PC-3 (cell line): ENCODE measurements around the gene CNMD. TPM values are rescaled to one million over a fixed set of nuclear protein-coding genes. Genes with fewer than 3 reads are reported as not detected.
A peak's percentile ranks its signal among the peaks of the same experiment; 100 is the strongest.

Experiments
- ATAC-seq: fragments of 200-7000 bp; cut with Tn5 transposase; 2 replicates; pipeline ENCODE4 v1.9.1; 2020; ENCODE audit warnings: mild to moderate bottlenecking, moderate library complexity
- BruUV-seq: library from RNA; stranded (reverse); fragments of 400-500 nt; replicated peaks from 2 replicates; lab custom pipeline; 2021; lab: Mats Ljungman, UMichigan
- CTCF ChIA-PET: fragments of 300-600 bp; sonication (Branson Sonifier 250); formaldehyde crosslinking; loops from one replicate; lab custom pipeline; 2022; ENCODE audit warnings: antibody characterized with exemption; lab: Charles Lee
- POLR2A ChIA-PET: fragments of 300-600 bp; sonication (Branson Sonifier 250); formaldehyde crosslinking; loops from one replicate; lab custom pipeline; 2022; ENCODE audit warnings: antibody characterized with exemption; ENCODE audit not compliant: unreplicated experiment; lab: Charles Lee
- DNase-seq: peaks from one replicate; pipeline ENCODE4 v3.0.0-alpha.2; 2015
- H2AFZ ChIP-seq: fragments of 300-600 bp; sonication (generic); 2 replicates; pipeline ENCODE4 v1.6.0; 2016; ENCODE audit warnings: antibody characterized with exemption, low read length
- H3F3A ChIP-seq: fragments of 300-600 bp; sonication (generic); one replicate; pipeline ENCODE4 v1.6.0; 2017; ENCODE audit warnings: antibody characterized with exemption, low read length, control low read depth, mild to moderate bottlenecking; ENCODE audit not compliant: unreplicated experiment
- H3K27ac ChIP-seq: fragments of 300-600 bp; sonication (generic); 2 replicates; pipeline ENCODE4 v1.5.1; 2016; ENCODE audit warnings: mild to moderate bottlenecking, low read length
- H3K27me3 ChIP-seq: fragments of 300-600 bp; sonication (generic); 2 replicates; pipeline ENCODE4 v1.6.1; 2016; ENCODE audit warnings: low read length, mixed read lengths
- H3K36me3 ChIP-seq: fragments of 300-600 bp; sonication (generic); 2 replicates; pipeline ENCODE4 v1.6.1; 2016; ENCODE audit warnings: low read depth, mixed run types, low read length, mixed read lengths
- H3K4me1 ChIP-seq: fragments of 300-600 bp; sonication (generic); 2 replicates; pipeline ENCODE4 v1.5.1; 2016; ENCODE audit warnings: low read length; ENCODE audit not compliant: insufficient read depth
- H3K4me2 ChIP-seq: fragments of 300-600 bp; sonication (generic); 2 replicates; pipeline ENCODE4 v1.6.0; 2016; ENCODE audit warnings: low read length
- H3K4me3 ChIP-seq: fragments of 300-600 bp; sonication (generic); 2 replicates; pipeline ENCODE4 v1.5.1; 2016; ENCODE audit warnings: mild to moderate bottlenecking, low read length, mixed read lengths
- H3K79me2 ChIP-seq: fragments of 300-600 bp; sonication (generic); 2 replicates; pipeline ENCODE4 v1.6.1; 2017; ENCODE audit warnings: low read length, mixed read lengths
- H3K9ac ChIP-seq: fragments of 300-600 bp; sonication (generic); 2 replicates; pipeline ENCODE4 v1.6.0; 2016; ENCODE audit warnings: mild to moderate bottlenecking, low read length
- H3K9me2 ChIP-seq: fragments of 300-600 bp; sonication (generic); replicated peaks from 2 replicates; pipeline ENCODE4 v1.6.1; 2016; ENCODE audit warnings: mixed run types, low read length, mixed read lengths
- H3K9me3 ChIP-seq: fragments of 300-600 bp; sonication (generic); 2 replicates; pipeline ENCODE4 v1.6.1; 2016; ENCODE audit warnings: low read length, mixed read lengths
- H4K20me1 ChIP-seq: fragments of 300-600 bp; sonication (generic); 2 replicates; pipeline ENCODE4 v1.6.1; 2016; ENCODE audit warnings: low read length, mixed read lengths
- EZH2 ChIP-seq: fragments of 300-600 bp; sonication (generic); IDR thresholded peaks from one replicate; pipeline ENCODE4 v1.6.1; 2017; ENCODE audit warnings: antibody characterized with exemption, mild to moderate bottlenecking, low read length; ENCODE audit not compliant: unreplicated experiment
- EZH2phosphoT487 ChIP-seq: fragments of 300-600 bp; sonication (generic); IDR thresholded peaks from 2 replicates; pipeline ENCODE4 v1.6.1; 2018; ENCODE audit warnings: mild to moderate bottlenecking, antibody characterized with exemption, low read length, borderline replicate concordance
- intact Hi-C: fragments of 100-400 bp; cut with micrococcal nuclease; formaldehyde crosslinking; loops from 2 replicates; pipeline ENCODE4 v1.9.0; 2023
- total RNA-seq: library from RNA; depleted of rRNA; stranded (reverse); fragments of >200 nt; gene quantifications from 2 replicates; pipeline ENCODE4 v1.2.3, GENCODE V29; 2014
- TF ChIP-seq, protein P1 (sequence below): fragments of 300-600 bp; sonication (generic); conservative IDR thresholded peaks from 2 replicates; pipeline ENCODE4 v1.5.1; 2017; ENCODE audit warnings: antibody characterized with exemption, low read depth, mild to moderate bottlenecking, low read length

Gene CNMD
- total RNA-seq, 1 experiment from 2014 or later: not detected

DNA sequence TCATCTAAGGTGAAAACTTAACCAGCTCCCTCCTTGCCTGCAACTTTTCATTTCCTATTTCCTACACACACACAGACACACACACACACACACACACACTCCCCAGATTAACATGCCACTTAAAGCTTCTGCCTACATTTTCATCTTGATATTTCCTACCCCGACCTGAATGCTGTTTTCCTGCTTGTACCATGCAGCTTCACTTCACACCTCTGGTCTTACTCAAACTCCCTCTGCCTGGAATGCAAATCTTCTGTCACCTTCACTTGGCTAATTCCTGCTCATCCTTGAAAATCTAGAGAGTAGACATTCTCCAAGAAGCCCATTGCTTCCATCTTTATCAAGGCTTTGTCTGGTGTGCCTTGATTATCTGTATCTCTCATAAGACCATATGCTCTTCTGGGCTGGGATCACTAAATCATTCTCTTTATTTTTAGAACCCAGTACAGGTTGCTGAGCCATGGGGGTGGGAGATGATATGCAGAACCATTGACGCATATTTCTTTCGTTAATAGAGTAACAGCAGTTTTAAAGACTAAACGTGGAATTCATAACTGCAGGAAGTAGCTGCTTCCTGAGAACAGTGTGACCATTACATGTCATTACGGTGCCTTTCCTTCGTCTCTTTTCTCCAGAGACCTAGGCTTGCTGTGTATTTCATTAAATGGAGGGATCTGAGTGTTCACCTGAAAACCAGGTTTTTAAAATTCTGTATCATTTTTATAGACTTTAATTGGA lies 37.7 kb downstream of the CNMD start:
- ATAC-seq (no peak), DNase-seq (no peak)
- ChIA-PET POLR2A (no interaction called here), CTCF (no interaction called here)
- Histone ChIP-seq H3K79me2 (no peaks in the 10 kb centered on the region), H3K27me3 (no peaks in the 10 kb centered on the region), H3K36me3 (no peaks in the 10 kb centered on the region), H3K9me3 (no peaks in the 10 kb centered on the region), H3K9ac (no peak overlapping the region), H2AFZ (no peak overlapping the region), H3F3A (no peaks in the 10 kb centered on the region), H3K9me2 (no peaks in the 10 kb centered on the region), H3K4me2 (no peak overlapping the region), H3K4me1 (no peaks in the 10 kb centered on the region), H4K20me1 (no peaks in the 10 kb centered on the region), H3K4me3 (no peak overlapping the region), H3K27ac (no peak overlapping the region)
- TF ChIP-seq, protein P1, sequence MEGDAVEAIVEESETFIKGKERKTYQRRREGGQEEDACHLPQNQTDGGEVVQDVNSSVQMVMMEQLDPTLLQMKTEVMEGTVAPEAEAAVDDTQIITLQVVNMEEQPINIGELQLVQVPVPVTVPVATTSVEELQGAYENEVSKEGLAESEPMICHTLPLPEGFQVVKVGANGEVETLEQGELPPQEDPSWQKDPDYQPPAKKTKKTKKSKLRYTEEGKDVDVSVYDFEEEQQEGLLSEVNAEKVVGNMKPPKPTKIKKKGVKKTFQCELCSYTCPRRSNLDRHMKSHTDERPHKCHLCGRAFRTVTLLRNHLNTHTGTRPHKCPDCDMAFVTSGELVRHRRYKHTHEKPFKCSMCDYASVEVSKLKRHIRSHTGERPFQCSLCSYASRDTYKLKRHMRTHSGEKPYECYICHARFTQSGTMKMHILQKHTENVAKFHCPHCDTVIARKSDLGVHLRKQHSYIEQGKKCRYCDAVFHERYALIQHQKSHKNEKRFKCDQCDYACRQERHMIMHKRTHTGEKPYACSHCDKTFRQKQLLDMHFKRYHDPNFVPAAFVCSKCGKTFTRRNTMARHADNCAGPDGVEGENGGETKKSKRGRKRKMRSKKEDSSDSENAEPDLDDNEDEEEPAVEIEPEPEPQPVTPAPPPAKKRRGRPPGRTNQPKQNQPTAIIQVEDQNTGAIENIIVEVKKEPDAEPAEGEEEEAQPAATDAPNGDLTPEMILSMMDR: no peak
- TF ChIP-seq EZH2 (no peak), EZH2phosphoT487 (no peak)
- no TSS peak for BruUV-seq
- intact Hi-C loops: no loop called here

DNA sequence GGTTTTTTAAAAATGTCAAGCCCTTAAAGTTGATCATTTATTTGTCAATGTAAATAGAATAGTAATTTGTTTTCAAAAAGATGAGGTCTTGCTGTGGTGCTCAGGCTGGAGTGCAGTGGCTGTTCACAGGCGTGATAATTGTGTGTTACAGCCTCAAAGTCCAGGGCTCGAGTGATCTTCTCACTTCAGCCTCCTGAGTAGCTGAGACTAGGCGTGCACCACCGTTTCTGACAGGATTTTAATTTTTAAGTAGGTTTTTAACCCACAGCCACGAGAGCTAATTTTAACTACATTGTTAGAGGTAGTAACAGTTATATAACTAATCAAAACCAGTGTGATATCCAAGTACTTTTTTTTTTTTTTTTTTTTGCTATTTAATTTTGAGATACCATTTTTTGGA lies 43.1 kb downstream of the CNMD start:
- intact Hi-C loops: no loop called here
- DNase-seq: no peak
- POLR2A ChIA-PET: no interaction called here
- Histone ChIP-seq H2AFZ (no peak overlapping the region), H3K4me2 (no peak overlapping the region), H3K9me3 (no peaks in the 10 kb centered on the region), H3K4me1 (no peaks in the 10 kb centered on the region), H3K9me2 (no peaks in the 10 kb centered on the region), H4K20me1 (no peaks in the 10 kb centered on the region), H3F3A (no peaks in the 10 kb centered on the region), H3K9ac (no peak overlapping the region), H3K27me3 (no peaks in the 10 kb centered on the region), H3K36me3 (no peaks in the 10 kb centered on the region), H3K27ac (no peak overlapping the region), H3K79me2 (no peaks in the 10 kb centered on the region), H3K4me3 (no peak overlapping the region)
- BruUV-seq: no TSS peak
- TF ChIP-seq, protein P1: no peak
- TF ChIP-seq EZH2phosphoT487 (no peak), EZH2 (no peak)
- CTCF ChIA-PET: no interaction called here
- ATAC-seq: no peak

DNA sequence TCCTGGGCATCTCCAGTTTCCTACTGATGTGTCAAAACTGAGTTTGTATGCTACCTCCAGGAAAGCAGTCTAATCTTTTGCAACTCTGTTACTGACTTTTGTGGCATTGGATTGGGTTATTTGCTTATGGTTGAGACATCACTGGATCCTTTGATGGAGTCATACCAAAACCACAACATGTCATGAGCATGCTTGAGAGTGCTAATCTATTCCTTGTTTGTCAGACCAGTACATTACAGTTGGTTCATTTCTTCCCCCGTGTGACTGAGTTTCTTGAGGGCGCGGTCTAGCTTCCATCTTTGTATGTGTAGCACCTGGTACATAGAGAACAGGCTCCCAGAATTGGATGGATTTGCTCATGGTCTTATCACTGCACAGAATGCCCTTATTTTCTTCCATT lies 43.8 kb downstream of the CNMD start:
- H3K27me3 ChIP-seq: no peaks in the 10 kb centered on the region
- intact Hi-C loops: no loop called here
- H3K36me3 ChIP-seq: no peaks in the 10 kb centered on the region
- H3K9me3 ChIP-seq: no peaks in the 10 kb centered on the region
- H3K4me1 ChIP-seq: no peaks in the 10 kb centered on the region
- H3K9ac ChIP-seq: no peak overlapping the region
- no peaks in the 10 kb centered on the region for H3K79me2 ChIP-seq
- no peak for TF ChIP-seq EZH2phosphoT487
- TF ChIP-seq EZH2: no peak
- ChIA-PET CTCF (no interaction called here), POLR2A (no interaction called here)
- ATAC-seq (no peak), DNase-seq (peak; percentile 19)
- H3K4me2 ChIP-seq: no peak overlapping the region
- H4K20me1 ChIP-seq: no peaks in the 10 kb centered on the region
- H3F3A ChIP-seq: no peaks in the 10 kb centered on the region
- BruUV-seq: no TSS peak
- H3K9me2 ChIP-seq: no peaks in the 10 kb centered on the region
- H2AFZ ChIP-seq: no peak overlapping the region
- no peak overlapping the region for H3K27ac ChIP-seq
- H3K4me3 ChIP-seq: no peak overlapping the region
